Astrocyte (in vitro differentiated cells and primary cell): ENCODE results near the gene DNAH9.

Source experiments
- EZH2 ChIP-seq: IDR thresholded peaks from 2 replicates; pipeline ENCODE4 v1.6.1; 2012; ENCODE audit warnings: mild to moderate bottlenecking, low read length, inconsistent platforms; ENCODE audit not compliant: insufficient read depth
- TF ChIP-seq, protein P1 (sequence below): IDR thresholded peaks from 2 replicates; pipeline ENCODE4 v1.5.1; 2011; ENCODE audit warnings: low read depth, mild to moderate bottlenecking, inconsistent platforms, low read length, moderate library complexity; ENCODE audit not compliant: insufficient read depth

DNA sequence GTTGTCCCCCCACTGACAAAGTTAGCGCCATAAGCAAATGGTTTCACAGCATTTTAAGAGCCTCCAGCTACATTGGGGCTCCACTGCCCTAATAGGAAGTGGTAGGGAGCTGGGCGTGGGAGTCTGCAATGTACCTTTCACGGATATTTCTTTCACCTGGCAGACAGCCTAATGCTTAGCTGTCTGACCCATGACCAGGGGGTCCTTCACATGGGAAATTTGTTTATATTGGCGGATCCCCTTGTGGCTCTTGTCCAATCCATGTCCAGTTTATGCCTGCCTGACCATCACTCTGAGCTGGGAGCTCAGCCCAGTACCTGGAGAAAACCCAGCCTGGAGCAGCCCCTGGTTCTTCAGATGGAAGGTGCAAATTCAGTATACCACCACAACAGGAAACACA, 254.0 kb downstream of the DNAH9 start:
- TF ChIP-seq, protein P1, sequence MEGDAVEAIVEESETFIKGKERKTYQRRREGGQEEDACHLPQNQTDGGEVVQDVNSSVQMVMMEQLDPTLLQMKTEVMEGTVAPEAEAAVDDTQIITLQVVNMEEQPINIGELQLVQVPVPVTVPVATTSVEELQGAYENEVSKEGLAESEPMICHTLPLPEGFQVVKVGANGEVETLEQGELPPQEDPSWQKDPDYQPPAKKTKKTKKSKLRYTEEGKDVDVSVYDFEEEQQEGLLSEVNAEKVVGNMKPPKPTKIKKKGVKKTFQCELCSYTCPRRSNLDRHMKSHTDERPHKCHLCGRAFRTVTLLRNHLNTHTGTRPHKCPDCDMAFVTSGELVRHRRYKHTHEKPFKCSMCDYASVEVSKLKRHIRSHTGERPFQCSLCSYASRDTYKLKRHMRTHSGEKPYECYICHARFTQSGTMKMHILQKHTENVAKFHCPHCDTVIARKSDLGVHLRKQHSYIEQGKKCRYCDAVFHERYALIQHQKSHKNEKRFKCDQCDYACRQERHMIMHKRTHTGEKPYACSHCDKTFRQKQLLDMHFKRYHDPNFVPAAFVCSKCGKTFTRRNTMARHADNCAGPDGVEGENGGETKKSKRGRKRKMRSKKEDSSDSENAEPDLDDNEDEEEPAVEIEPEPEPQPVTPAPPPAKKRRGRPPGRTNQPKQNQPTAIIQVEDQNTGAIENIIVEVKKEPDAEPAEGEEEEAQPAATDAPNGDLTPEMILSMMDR: no peak
- no peak for TF ChIP-seq EZH2
